Measurements from ENCODE around the gene BACH2.

The BACH2 gene

GRCh38 chr6:90328004-90328403, 31.4 kb upstream of the BACH2 start:
- no peaks in the 10 kb centered on the region for H4K20me1 ChIP-seq (ENCODE audit: low read depth, low read length)
- H3K4me2 ChIP-seq (ENCODE audit: low read depth, low read length, poor library complexity, severe bottlenecking), result no peak overlapping the region
- H3K27me3 ChIP-seq (ENCODE audit: low read length), result no peaks in the 10 kb centered on the region
- no peak for TF ChIP-seq CTCF (IDR thresholded peaks at IDR 0.05; ENCODE audit: insufficient read depth, low read length, poor library complexity, severe bottlenecking)
- no peak for TF ChIP-seq EZH2phosphoT487 (conservative IDR thresholded peaks at IDR 0.05; ENCODE audit: low read length)
- no peaks in the 10 kb centered on the region for H3K9me3 ChIP-seq (ENCODE audit: insufficient read depth, low read length)
- no peak overlapping the region for H3K4me3 ChIP-seq (ENCODE audit: insufficient read depth, low read length, poor library complexity, severe bottlenecking)
- H3K36me3 ChIP-seq (ENCODE audit: low read length), result no peaks in the 10 kb centered on the region
- no peaks in the 10 kb centered on the region for H3K9me2 ChIP-seq (replicated peaks; ENCODE audit: insufficient read depth, low read length)
- H3F3A ChIP-seq (ENCODE audit: insufficient read depth), result no peaks in the 10 kb centered on the region
- H2AFZ ChIP-seq (ENCODE audit: low read depth, low read length, severe bottlenecking), result no peak overlapping the region
- H3K79me2 ChIP-seq (ENCODE audit: insufficient read depth, low read length), result no peaks in the 10 kb centered on the region
- H3K9ac ChIP-seq (ENCODE audit: low read length), result no peak overlapping the region
- no peak overlapping the region for H3K27ac ChIP-seq (ENCODE audit: low read depth, low read length)

- H3K9me3 ChIP-seq (ENCODE audit: insufficient read depth, low read length), result no peaks in the 10 kb centered on the region
- no peaks in the 10 kb centered on the region for H3K9me2 ChIP-seq (replicated peaks; ENCODE audit: insufficient read depth, low read length)
- no peak overlapping the region for H3K9ac ChIP-seq (ENCODE audit: low read length)
- no peaks in the 10 kb centered on the region for H3K27me3 ChIP-seq (ENCODE audit: low read length)
- no peaks in the 10 kb centered on the region for H3F3A ChIP-seq (ENCODE audit: insufficient read depth)
- H3K4me2 ChIP-seq (ENCODE audit: low read depth, low read length, poor library complexity, severe bottlenecking), result no peak overlapping the region
- no peaks in the 10 kb centered on the region for H3K36me3 ChIP-seq (ENCODE audit: low read length)
- H2AFZ ChIP-seq (ENCODE audit: low read depth, low read length, severe bottlenecking), result no peak overlapping the region
- TF ChIP-seq EZH2phosphoT487 (conservative IDR thresholded peaks at IDR 0.05; ENCODE audit: low read length), result no peak
- TF ChIP-seq CTCF (IDR thresholded peaks at IDR 0.05; ENCODE audit: insufficient read depth, low read length, poor library complexity, severe bottlenecking), result no peak
- no peaks in the 10 kb centered on the region for H3K79me2 ChIP-seq (ENCODE audit: insufficient read depth, low read length)
- H4K20me1 ChIP-seq (ENCODE audit: low read depth, low read length), result no peaks in the 10 kb centered on the region
- no peak overlapping the region for H3K27ac ChIP-seq (ENCODE audit: low read depth, low read length)
- H3K4me3 ChIP-seq (ENCODE audit: insufficient read depth, low read length, poor library complexity, severe bottlenecking), result no peak overlapping the region
Observed at GRCh38 chr6:90326404-90327057, 29.9 kb upstream of the BACH2 start.

- Histone ChIP-seq H3K9ac (ENCODE audit: low read length) (no peak overlapping the region), H4K20me1 (ENCODE audit: low read depth, low read length) (no peaks in the 10 kb centered on the region), H2AFZ (ENCODE audit: low read depth, low read length, severe bottlenecking) (no peak overlapping the region), H3K9me3 (ENCODE audit: insufficient read depth, low read length) (no peaks in the 10 kb centered on the region), H3K9me2 (replicated peaks; ENCODE audit: insufficient read depth, low read length) (no peaks in the 10 kb centered on the region), H3K4me3 (ENCODE audit: insufficient read depth, low read length, poor library complexity, severe bottlenecking) (no peak overlapping the region), H3K27ac (ENCODE audit: low read depth, low read length) (no peak overlapping the region), H3F3A (ENCODE audit: insufficient read depth) (no peaks in the 10 kb centered on the region), H3K27me3 (ENCODE audit: low read length) (no peaks in the 10 kb centered on the region), H3K79me2 (ENCODE audit: insufficient read depth, low read length) (no peaks in the 10 kb centered on the region), H3K4me2 (ENCODE audit: low read depth, low read length, poor library complexity, severe bottlenecking) (no peak overlapping the region), H3K36me3 (ENCODE audit: low read length) (no peaks in the 10 kb centered on the region)
- TF ChIP-seq CTCF (IDR thresholded peaks at IDR 0.05; ENCODE audit: insufficient read depth, low read length, poor library complexity, severe bottlenecking), result no peak
- no peak for TF ChIP-seq EZH2phosphoT487 (conservative IDR thresholded peaks at IDR 0.05; ENCODE audit: low read length)
Observed at GRCh38 chr6:90323706-90324105, 27.1 kb upstream of the BACH2 start.
